ENCODE results near the gene CAVIN4. TPM values are rescaled to one million over a fixed set of nuclear protein-coding genes. Genes with fewer than 3 reads are reported as not detected.

The CAVIN4 gene
- total RNA-seq, 2 experiments from 2014 or later, result 0.08 TPM; not detected in 1

DNA sequence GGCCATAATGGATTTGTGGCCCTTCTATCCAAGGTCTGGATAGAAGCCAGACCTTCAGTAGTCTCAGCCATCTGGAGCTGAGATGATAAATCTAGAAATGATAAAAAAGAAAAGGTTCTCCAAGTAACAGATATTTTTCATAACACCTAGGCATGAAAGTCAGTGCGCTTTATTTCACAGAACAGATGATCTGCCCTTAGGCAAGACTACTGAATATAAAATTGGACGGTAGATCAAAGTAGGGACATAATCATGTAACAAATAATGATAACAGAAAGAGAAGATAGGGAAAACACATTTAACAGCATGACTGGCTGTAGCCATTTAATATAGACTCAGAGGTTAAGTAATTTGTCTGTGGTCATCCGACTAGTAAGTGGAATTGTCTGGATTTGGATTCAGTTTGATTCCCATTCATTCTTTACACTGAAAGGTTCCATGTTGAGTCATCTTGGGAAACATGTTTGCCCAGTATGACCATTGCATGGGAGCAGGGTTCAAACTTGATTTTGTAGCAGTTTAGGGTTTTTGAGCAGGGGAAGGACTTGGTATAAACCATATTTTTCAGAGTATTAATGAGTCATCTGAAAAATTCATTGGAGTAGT lies 4.1 kb upstream of the CAVIN4 start:
- ATAC-seq (ENCODE audit: poor library complexity) (no peak), DNase-seq (no peak)
- POLR2A ChIA-PET, result no interaction called here
- CTCF ChIA-PET, result no interaction called here
- Histone ChIP-seq H3K4me1 (ENCODE audit: insufficient read depth, low read length) (no peaks in the 10 kb centered on the region), H3K27ac (ENCODE audit: low read depth in 1 of 2, low read length in 2 of 2) (no peak overlapping the region), H3K9me3 (ENCODE audit: control insufficient read depth in 1 of 2, insufficient read depth in 1 of 2, low read length in 2 of 2) (no peaks in the 10 kb centered on the region), H3K27me3 (ENCODE audit: control insufficient read depth in 1 of 2, insufficient read depth in 2 of 2, low read length in 2 of 2) (no peaks in the 10 kb centered on the region), H3K36me3 (ENCODE audit: insufficient read depth, low read length) (no peaks in the 10 kb centered on the region), H3K4me3 (ENCODE audit: low read length) (no peak overlapping the region)
- intact Hi-C loops (cut with DNase I, micrococcal nuclease), result loop anchor here in 1 of 2 experiments (10.0 kb wide), 1 partner anchor 59 kb away; no protein-coding TSS in a partner anchor
- no peaks in the 10 kb centered on the region for H3K4me1 Mint-ChIP-seq (ENCODE audit: low read depth)
- H3K27ac Mint-ChIP-seq, result no peak overlapping the region
- H3K27me3 Mint-ChIP-seq, result no peaks in the 10 kb centered on the region
- H3K36me3 Mint-ChIP-seq (ENCODE audit: low read depth), result no peaks in the 10 kb centered on the region
- H3K9me3 Mint-ChIP-seq, result no peaks in the 10 kb centered on the region
- no peak overlapping the region for H3K4me3 Mint-ChIP-seq
- TF ChIP-seq, protein P1, sequence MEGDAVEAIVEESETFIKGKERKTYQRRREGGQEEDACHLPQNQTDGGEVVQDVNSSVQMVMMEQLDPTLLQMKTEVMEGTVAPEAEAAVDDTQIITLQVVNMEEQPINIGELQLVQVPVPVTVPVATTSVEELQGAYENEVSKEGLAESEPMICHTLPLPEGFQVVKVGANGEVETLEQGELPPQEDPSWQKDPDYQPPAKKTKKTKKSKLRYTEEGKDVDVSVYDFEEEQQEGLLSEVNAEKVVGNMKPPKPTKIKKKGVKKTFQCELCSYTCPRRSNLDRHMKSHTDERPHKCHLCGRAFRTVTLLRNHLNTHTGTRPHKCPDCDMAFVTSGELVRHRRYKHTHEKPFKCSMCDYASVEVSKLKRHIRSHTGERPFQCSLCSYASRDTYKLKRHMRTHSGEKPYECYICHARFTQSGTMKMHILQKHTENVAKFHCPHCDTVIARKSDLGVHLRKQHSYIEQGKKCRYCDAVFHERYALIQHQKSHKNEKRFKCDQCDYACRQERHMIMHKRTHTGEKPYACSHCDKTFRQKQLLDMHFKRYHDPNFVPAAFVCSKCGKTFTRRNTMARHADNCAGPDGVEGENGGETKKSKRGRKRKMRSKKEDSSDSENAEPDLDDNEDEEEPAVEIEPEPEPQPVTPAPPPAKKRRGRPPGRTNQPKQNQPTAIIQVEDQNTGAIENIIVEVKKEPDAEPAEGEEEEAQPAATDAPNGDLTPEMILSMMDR (IDR thresholded peaks at IDR 0.05), result no peak

DNA sequence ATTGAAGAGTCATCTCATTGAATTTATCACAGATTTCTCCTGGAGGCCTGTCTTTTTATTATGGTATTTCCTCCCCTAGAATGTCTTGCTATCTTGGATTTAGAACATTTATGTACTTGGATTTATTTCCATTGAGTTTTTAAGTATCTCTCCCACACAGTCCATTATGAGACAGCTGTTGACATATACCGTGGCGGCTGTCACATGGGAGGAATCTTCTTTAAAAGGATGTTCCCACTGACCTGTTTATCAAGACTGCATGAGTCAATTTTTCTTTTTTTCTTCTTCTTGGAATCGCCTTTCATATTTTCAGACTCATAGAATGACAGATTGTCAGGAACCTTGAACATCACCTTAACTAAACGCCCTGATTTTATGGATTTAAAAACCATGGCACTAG lies 2.9 kb upstream of the CAVIN4 start:
- TF ChIP-seq, protein P1 (IDR thresholded peaks at IDR 0.05), result no peak
- Mint-ChIP-seq H3K4me3 (no peak overlapping the region), H3K27ac (no peak overlapping the region), H3K36me3 (ENCODE audit: low read depth) (no peaks in the 10 kb centered on the region), H3K27me3 (no peaks in the 10 kb centered on the region), H3K9me3 (no peaks in the 10 kb centered on the region), H3K4me1 (ENCODE audit: low read depth) (no peaks in the 10 kb centered on the region)
- H3K36me3 ChIP-seq (ENCODE audit: insufficient read depth, low read length), result no peaks in the 10 kb centered on the region
- intact Hi-C loops (cut with DNase I, micrococcal nuclease), result loop anchor here in 1 of 2 experiments (10.0 kb wide), 1 partner anchor 60 kb away; no protein-coding TSS in a partner anchor
- no peak for DNase-seq
- H3K4me3 ChIP-seq (ENCODE audit: low read length), result no peak overlapping the region
- no peak for ATAC-seq (ENCODE audit: poor library complexity)
- ChIA-PET CTCF (no interaction called here), POLR2A (no interaction called here)
- no peaks in the 10 kb centered on the region for H3K9me3 ChIP-seq (ENCODE audit: control insufficient read depth in 1 of 2, insufficient read depth in 1 of 2, low read length in 2 of 2)
- no peaks in the 10 kb centered on the region for H3K4me1 ChIP-seq (ENCODE audit: insufficient read depth, low read length)
- no peak overlapping the region for H3K27ac ChIP-seq (ENCODE audit: low read depth in 1 of 2, low read length in 2 of 2)
- no peaks in the 10 kb centered on the region for H3K27me3 ChIP-seq (ENCODE audit: control insufficient read depth in 1 of 2, insufficient read depth in 2 of 2, low read length in 2 of 2)

DNA sequence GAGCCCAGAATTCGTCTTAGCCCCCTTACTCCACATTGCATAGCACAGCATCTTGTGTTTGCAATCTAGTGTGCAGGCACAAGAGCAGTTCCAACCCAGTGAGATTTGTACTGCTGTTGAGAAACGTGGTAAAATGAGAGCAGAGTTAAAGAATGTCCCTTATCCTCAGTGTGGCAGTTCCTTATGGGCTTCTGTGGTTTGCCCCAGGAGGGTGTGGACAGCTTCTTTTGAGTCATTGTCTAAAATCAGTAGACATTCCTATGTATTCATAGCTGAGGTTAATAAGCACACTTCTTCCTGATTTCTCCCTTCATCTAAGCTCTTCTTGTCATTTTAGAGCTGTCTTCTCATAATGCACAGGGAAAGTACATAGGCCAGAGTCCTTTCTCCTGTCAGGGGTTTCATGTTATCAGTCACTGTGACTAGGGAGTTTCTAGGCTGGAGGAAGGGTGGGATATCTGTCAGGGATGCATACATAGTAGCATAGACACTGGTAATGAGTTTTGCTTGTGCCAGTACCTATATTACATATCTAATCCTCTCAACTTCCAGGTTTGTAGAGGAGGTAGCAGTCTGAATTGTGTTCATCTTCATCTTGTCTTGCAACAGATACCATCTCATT lies 2.0 kb upstream of the CAVIN4 start:
- no peaks in the 10 kb centered on the region for H3K36me3 ChIP-seq (ENCODE audit: insufficient read depth, low read length)
- TF ChIP-seq, protein P1 (IDR thresholded peaks at IDR 0.05), result no peak
- ChIA-PET POLR2A (no interaction called here), CTCF (no interaction called here)
- Mint-ChIP-seq H3K27me3 (no peaks in the 10 kb centered on the region), H3K4me1 (ENCODE audit: low read depth) (no peaks in the 10 kb centered on the region), H3K36me3 (ENCODE audit: low read depth) (no peaks in the 10 kb centered on the region), H3K27ac (no peak overlapping the region), H3K9me3 (no peaks in the 10 kb centered on the region), H3K4me3 (no peak overlapping the region)
- no peaks in the 10 kb centered on the region for H3K9me3 ChIP-seq (ENCODE audit: control insufficient read depth in 1 of 2, insufficient read depth in 1 of 2, low read length in 2 of 2)
- no peaks in the 10 kb centered on the region for H3K27me3 ChIP-seq (ENCODE audit: control insufficient read depth in 1 of 2, insufficient read depth in 2 of 2, low read length in 2 of 2)
- H3K4me1 ChIP-seq (ENCODE audit: insufficient read depth, low read length), result no peaks in the 10 kb centered on the region
- H3K4me3 ChIP-seq (ENCODE audit: low read length), result no peak overlapping the region
- H3K27ac ChIP-seq (ENCODE audit: low read depth in 1 of 2, low read length in 2 of 2), result no peak overlapping the region
- DNase-seq, result no peak
- no peak for ATAC-seq (ENCODE audit: poor library complexity)
- intact Hi-C loops (cut with DNase I, micrococcal nuclease), result loop anchor here in 1 of 2 experiments (10.0 kb wide), 1 partner anchor 61 kb away; no protein-coding TSS in a partner anchor

Data from CD4-positive, alpha-beta T cell (primary cell).